ENCODE results near the gene KCNQ1.

Gene KCNQ1

GRCh38 chr11:2858995-2859698 lies 414.3 kb downstream of the KCNQ1 start:
- DNase-seq (ENCODE audit: low read depth in 2 of 2) = no peak

DNA sequence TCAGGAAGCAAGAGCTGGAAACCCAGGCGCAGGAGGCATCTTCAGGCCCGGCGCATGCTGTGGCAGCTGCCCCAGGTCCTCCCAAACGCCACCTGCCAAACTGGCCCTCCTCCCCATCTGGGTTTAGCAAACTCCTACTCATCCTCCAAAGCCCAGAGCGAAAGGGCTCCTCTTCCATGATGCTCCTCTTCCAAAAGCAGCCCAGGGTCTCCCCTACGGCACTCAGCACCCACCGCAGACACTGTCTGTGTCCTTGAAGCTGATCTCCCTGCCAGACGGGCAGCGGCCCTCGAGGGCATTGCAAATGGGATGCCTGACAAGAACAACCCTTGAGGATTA lies 414.9 kb downstream of the KCNQ1 start:
- DNase-seq (ENCODE audit: low read depth in 2 of 2) = no peak

DNA sequence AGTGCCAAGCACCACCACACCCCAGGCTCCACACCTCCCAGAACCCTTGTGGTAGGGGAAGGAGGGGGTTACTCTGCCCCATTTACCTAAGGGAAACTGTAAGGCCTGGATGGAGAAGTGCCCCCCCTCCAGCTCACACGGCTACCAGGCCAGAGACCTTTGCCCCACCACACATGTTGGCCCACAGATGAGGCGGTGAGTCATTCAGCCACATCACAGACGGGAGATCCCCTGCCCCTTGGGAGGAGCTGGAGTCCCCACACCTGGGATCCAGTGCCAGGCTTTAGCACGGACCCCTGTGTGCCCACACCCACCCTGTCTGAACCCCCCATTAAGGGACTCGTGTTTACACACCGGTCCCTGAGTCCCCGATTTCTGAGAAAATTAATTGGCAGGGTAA lies 415.8 kb downstream of the KCNQ1 start:
- peak; percentile 15 to 37 for DNase-seq (ENCODE audit: low read depth in 2 of 2)

DNA sequence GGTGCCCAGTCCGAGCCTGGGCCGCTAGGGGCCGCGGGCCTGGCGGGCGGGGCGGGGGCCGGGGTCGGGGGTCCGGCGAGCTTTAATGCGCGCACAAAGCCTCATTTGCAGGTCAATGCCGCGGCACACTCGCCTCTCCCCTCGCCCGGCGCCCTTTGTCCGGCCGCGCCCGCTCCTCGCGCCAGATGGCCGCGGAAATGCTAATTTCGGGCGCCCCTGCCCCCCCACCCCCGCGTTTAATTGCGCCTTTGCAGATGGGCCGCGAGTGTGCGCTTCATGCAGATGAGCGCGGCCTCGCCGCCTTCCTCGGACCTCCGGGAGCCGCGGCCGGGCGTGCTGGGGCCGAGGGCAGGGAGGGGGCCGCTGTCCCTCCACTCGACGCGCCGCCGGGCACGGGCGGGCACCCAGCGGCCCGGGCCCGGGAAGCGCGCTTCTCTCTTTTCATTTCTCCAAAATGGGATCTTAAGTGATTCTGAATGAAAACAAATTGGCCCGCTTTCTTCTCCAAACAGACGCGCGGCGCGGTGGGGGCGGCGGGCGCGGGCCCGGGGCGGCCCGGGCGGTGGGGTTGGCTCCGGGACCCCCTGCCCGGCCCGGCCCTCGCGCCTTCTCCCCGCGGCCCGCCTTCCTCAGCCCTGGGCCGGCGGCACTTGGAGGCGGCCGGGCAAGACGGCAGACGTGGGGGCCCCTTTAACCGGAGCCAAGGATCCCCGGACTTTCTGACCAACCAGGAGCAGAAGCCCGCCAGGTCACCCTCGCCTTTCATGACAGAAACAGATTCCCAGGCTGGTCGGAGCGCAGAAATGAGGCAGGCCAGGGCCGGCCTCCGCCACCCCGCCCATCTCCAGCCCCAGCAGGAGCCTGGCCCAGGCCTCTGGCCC lies 417.8 kb downstream of the KCNQ1 start:
- no peak for DNase-seq (ENCODE audit: low read depth in 2 of 2)

- DNase-seq (ENCODE audit: low read depth in 2 of 2) = no peak
These were observed 418.4 kb downstream of the KCNQ1 start for GRCh38 chr11:2863276-2863618.

DNA sequence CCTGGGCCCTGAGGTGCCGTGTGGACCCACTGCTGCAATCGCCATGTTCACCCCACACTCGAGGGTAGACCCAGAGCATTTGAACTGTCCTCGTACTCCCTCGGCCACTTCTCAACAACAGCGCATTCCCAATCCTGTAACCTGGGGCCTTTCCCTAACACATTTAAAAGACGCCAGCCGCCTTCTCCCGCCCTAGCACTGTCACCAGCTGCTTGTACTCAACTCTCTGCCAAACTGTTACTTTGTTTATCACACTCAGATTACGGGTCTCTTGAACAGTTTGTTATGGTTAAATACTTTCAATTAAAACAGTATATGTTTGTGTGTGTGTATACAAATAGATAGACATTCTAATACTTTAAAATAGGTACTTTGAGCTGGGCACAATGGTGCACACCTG lies 420.1 kb downstream of the KCNQ1 start:
- DNase-seq (ENCODE audit: low read depth in 2 of 2) = no peak

GRCh38 chr11:2865922-2866577 lies 421.2 kb downstream of the KCNQ1 start:
- DNase-seq (ENCODE audit: low read depth in 2 of 2) = no peak

- DNase-seq (ENCODE audit: low read depth in 2 of 2) = no peak
These were observed 422.3 kb downstream of the KCNQ1 start for GRCh38 chr11:2867142-2867541.

DNA sequence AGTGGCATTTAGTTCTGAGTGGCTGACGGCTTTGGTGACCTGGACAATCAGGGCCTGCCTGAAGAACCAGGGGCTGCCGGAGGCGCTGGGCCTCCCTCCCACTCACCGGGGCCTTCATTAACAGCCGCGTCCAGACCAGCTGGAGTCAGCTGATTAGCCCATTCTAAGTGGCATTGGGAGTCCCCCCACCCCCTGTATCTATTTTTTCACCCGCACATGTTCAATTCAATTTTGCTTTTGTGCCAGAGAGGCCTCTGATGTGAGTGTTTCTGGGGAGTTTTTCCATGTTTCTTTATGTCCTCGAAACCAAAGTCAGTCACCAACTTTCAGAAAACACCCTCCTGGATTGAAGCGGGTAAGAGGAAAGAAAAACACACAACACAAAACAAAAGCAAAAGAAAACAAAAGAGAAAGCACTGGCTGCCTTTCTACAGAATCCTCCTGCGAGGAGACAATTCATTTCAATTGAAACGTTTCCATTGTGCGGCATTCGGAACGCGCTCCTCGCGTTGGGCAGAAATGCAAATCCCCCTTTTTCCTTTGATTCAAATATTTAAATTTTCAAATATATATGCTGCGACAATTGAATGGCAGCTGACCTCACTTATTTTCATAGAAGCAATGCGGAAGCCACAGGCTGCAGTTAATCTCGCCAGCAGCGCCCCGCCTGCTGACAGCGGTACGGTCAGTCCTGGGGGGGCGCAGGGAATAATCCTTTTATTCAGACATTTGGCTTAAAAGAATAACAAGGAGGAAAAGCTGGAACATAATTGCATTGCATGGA lies 423.1 kb downstream of the KCNQ1 start:
- no peak for DNase-seq (ENCODE audit: low read depth in 2 of 2)

GRCh38 chr11:2868506-2869133 lies 423.8 kb downstream of the KCNQ1 start:
- DNase-seq (ENCODE audit: low read depth in 2 of 2) = no peak

DNA sequence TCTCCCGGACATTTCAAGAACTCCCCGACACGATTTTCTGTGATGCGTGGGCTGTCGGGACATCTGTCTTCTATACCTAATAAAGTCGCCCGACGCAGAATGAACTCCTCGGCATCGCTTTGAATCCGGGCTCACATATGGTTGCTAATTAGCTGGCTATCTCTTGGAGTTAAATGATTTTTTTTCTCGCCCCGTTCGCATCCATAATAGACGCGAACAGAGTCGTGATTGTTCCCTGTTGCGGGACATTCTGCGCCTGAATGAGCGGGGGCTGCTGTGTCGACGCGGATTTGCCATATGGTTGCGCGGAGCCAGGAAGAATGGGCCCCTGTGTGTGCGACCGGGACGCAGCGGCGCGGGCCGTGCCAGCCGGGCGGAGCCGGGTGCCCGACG lies 424.3 kb downstream of the KCNQ1 start:
- no peak for DNase-seq (ENCODE audit: low read depth in 2 of 2)

DNA sequence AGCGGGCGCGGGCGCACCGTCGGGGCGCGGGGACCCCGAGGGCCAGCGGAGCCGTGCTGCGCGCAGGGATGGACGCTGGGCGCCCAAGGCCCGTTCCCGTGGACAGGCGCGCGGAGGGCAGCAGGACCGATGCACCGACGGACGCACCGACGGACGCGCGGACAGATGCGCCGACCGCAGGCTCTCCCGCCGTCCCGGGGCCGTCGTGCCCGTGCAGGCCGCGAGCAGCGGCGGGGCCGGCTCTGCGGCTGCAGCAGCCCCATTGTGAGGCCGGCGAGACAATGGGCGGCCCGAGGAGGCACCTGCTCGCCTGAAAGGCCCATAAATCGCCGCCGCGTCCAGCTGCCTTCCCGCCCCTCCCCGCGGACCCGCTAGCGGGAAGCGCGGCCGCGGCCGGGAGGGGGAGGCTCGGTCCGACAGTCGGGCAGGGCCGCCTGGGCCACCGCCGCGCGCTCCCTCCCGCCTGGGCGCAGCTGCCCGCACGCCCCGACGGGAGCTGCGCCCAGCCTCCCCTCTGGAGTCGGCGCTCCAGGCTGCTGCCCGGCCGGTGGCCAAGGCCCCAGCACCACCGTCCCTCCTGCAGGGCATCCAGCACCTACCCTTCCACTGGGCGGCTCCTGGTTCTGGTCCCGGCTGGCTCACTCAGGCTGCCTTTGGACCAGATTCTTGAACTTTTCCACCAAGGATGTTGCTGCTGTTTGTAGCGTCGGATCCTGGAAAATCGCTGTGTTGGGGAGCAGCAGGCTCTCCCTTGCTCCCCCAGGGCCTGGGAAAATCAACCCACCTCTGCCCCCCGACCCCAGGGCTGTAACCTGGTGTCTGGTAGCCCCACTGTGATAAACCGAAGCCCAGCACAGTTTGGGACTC lies 425.0 kb downstream of the KCNQ1 start:
- DNase-seq (ENCODE audit: low read depth in 2 of 2) = no peak

- no peak for DNase-seq (ENCODE audit: low read depth in 2 of 2)
These were observed 425.7 kb downstream of the KCNQ1 start for GRCh38 chr11:2870460-2870859.

DNA sequence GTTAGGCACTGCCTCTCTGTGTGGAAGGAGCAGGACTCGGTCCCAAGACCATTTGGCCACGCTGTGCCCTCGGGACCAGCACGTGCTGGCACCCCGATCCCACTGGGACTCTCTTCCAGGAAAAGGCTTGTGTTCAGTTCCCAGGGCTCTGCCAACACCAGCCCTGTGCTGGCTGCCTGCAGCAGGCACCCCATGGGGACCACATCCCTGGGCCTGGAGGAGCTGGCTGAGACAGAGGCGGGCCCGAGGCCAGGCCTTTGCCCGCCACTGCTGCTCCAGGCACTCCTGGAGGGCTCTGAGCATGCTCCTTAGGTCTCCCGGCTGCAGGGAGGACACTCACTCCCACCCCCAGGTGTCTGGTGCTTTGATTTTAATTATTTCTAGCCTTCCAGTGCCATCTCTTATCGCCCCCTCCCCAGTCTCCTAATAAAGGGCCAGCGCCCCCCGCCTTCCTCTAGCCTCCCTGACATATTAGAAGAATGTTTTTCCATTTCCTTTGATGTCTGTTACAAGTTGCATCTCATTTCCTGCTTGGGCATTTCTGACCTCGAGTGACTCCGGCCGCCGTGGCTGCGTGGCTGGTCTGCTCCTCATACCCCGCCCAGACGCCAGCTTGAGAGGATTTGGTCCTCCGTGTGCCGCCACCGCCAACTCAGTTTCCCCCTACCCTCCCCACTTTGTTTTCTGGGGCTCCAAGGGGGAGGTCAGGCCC lies 426.3 kb downstream of the KCNQ1 start:
- no peak for DNase-seq (ENCODE audit: low read depth in 2 of 2)

GRCh38 chr11:2874963-2875362 lies 430.2 kb downstream of the KCNQ1 start:
- DNase-seq (ENCODE audit: low read depth in 2 of 2) = no peak

DNA sequence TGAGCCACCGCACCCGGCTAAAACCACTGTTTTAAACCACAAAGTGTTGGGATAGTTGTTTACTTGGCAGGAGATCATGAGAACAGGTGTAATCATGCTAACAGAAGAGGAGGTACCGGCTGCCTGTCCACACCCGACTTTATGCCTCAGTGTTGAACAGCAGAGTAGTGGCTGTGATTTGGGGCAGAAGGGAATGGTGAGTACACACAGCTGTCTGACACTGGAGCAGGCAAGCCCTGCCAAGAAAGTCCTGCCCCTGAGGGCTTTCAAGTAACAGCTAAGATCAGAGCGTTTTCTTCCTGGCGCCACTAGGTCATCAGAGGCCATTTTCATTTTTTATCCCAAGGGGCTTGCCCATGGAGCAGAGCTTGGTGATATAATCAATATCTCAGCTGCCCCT lies 432.7 kb downstream of the KCNQ1 start:
- DNase-seq (ENCODE audit: low read depth in 2 of 2) = no peak

- DNase-seq (ENCODE audit: low read depth in 2 of 2) = no peak
These were observed 434.0 kb downstream of the KCNQ1 start for GRCh38 chr11:2878782-2879181.

DNA sequence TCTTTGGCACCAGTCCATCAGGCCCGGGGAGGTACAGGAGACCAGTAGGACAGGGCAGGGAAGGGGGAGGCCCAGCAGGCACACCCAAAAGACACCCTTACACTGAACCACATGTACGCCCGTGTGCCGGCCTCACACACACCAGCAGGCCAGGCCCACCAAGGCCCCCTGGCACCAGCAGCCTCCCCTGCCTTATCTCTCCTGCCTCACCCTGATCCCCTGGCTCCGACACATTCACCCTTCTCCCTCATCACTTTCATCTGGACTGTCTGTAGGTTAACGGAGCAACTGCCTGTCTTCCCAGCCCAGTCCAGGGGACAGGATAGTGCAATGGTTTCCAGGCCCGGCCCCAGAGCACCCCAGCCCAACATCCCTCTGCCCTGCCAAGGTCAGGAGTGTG lies 435.8 kb downstream of the KCNQ1 start:
- DNase-seq (ENCODE audit: low read depth in 2 of 2) = no peak

GRCh38 chr11:2881076-2881980 lies 436.5 kb downstream of the KCNQ1 start:
- no peak for DNase-seq (ENCODE audit: low read depth in 2 of 2)

Data from stimulated activated CD8-positive, alpha-beta memory T cell treated with anti-CD3 and anti-CD28 coated beads, Interleukin-15, amount 100 ng/mL, for 48 hours (primary cell).